Measurements from ENCODE around the gene PGBD2.

The PGBD2 gene

GRCh38 chr1:248860007-248860406, 46.0 kb upstream of the PGBD2 start:
- no peaks in the 10 kb centered on the region for H3K9me3 ChIP-seq
- peak overlapping the region; percentile 92 for H3K27ac ChIP-seq
- no peaks in the 10 kb centered on the region for H3K27me3 ChIP-seq
- H3K4me3 ChIP-seq (ENCODE audit: low read depth in 1 of 2, low read length in 1 of 2): peak overlapping the region; percentile 83 to 84
- peaks cover 37 to 41% of the 10 kb centered on the region in 2 experiments for H3K4me1 ChIP-seq (ENCODE audit: control insufficient read depth in 1 of 2, insufficient read depth in 1 of 2, low read depth in 1 of 2, low read length in 1 of 2)
- peaks cover 8% of the 10 kb centered on the region for H3K36me3 ChIP-seq
- TF ChIP-seq CTCF (IDR thresholded peaks at IDR 0.05): no peak

GRCh38 chr1:248861616-248862015, 44.4 kb upstream of the PGBD2 start:
- no peaks in the 10 kb centered on the region for H3K27me3 ChIP-seq
- no peak overlapping the region for H3K27ac ChIP-seq
- peaks cover 37 to 41% of the 10 kb centered on the region in 2 experiments for H3K4me1 ChIP-seq (ENCODE audit: control insufficient read depth in 1 of 2, insufficient read depth in 1 of 2, low read depth in 1 of 2, low read length in 1 of 2)
- no peaks in the 10 kb centered on the region for H3K36me3 ChIP-seq
- TF ChIP-seq CTCF (IDR thresholded peaks at IDR 0.05): no peak
- no peak overlapping the region for H3K4me3 ChIP-seq (ENCODE audit: low read depth in 1 of 2, low read length in 1 of 2)
- no peaks in the 10 kb centered on the region for H3K9me3 ChIP-seq

GRCh38 chr1:248862695-248862997, 43.4 kb upstream of the PGBD2 start:
- TF ChIP-seq CTCF (IDR thresholded peaks at IDR 0.05): no peak
- H3K4me1 ChIP-seq (ENCODE audit: control insufficient read depth in 1 of 2, insufficient read depth in 1 of 2, low read depth in 1 of 2, low read length in 1 of 2): peaks cover 34 to 37% of the 10 kb centered on the region in 2 experiments
- H3K27me3 ChIP-seq: no peaks in the 10 kb centered on the region
- peak overlapping the region; percentile 70 to 87 for H3K4me3 ChIP-seq (ENCODE audit: low read depth in 1 of 2, low read length in 1 of 2)
- H3K27ac ChIP-seq: peak overlapping the region; percentile 67
- H3K36me3 ChIP-seq: no peaks in the 10 kb centered on the region
- no peaks in the 10 kb centered on the region for H3K9me3 ChIP-seq

- H3K27me3 ChIP-seq: no peaks in the 10 kb centered on the region
- H3K4me3 ChIP-seq (ENCODE audit: low read depth in 1 of 2, low read length in 1 of 2): peak overlapping the region; percentile 70 to 87
- no peaks in the 10 kb centered on the region for H3K36me3 ChIP-seq
- peaks cover 28 to 31% of the 10 kb centered on the region in 2 experiments for H3K4me1 ChIP-seq (ENCODE audit: control insufficient read depth in 1 of 2, insufficient read depth in 1 of 2, low read depth in 1 of 2, low read length in 1 of 2)
- no peaks in the 10 kb centered on the region for H3K9me3 ChIP-seq
- H3K27ac ChIP-seq: peak overlapping the region; percentile 67
- no peak for TF ChIP-seq CTCF (IDR thresholded peaks at IDR 0.05)
Observed at GRCh38 chr1:248862998-248863881, 42.8 kb upstream of the PGBD2 start.

- Histone ChIP-seq H3K27ac (no peak overlapping the region), H3K9me3 (no peaks in the 10 kb centered on the region), H3K36me3 (no peaks in the 10 kb centered on the region), H3K27me3 (no peaks in the 10 kb centered on the region), H3K4me3 (ENCODE audit: low read depth in 1 of 2, low read length in 1 of 2) (no peak overlapping the region), H3K4me1 (ENCODE audit: control insufficient read depth in 1 of 2, insufficient read depth in 1 of 2, low read depth in 1 of 2, low read length in 1 of 2) (peaks cover 9 to 17% of the 10 kb centered on the region in 2 experiments)
- TF ChIP-seq CTCF (IDR thresholded peaks at IDR 0.05): no peak
Observed at GRCh38 chr1:248871837-248872401, 34.1 kb upstream of the PGBD2 start.

Data from neutrophil (primary cell).